ENCODE results near the gene NUDT6. TPM values are rescaled to one million over a fixed set of nuclear protein-coding genes. Genes with fewer than 3 reads are reported as not detected.
"Not testable (repeated sequence)": the region's sequence is repeated elsewhere in the genome, so short reads cannot be mapped to it uniquely, and the experiment has no call there.

NUDT6 gene
- total and polyA plus RNA-seq, 12 donors, result 7.7 to 25.1 (median 14.9) TPM

DNA sequence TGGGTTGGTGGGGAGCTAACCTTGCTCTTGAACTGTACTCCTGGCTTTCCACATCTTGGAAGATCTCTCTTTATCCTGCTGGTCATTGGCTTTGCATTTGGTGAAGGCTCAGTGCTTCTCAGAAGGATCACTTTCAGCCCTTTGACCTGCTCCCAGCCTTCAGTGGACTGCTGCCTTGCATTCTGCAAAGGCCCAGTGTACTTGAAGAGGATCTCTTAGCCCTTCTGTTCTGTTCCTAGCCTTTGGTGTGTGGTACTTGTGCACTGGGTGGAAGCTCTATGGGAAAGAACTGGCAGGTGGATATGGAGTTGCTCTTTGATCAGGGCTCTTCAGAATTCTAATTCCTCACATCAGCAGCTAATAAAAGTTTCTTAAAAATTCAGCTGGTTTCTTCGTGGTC, 49.3 kb downstream of the NUDT6 start:
- Histone ChIP-seq H3K4me3 (no peak overlapping the region), H3K27me3 (no peaks in the 10 kb centered on the region), H3K27ac (no peak overlapping the region), H3K9me3 (peaks cover 0 to 10% (median 0%) of the 10 kb centered on the region in 11 donors), H3K36me3 (peaks cover 0 to 16% (median 0%) of the 10 kb centered on the region in 9 donors), H3K4me1 (no peaks in the 10 kb centered on the region)
- no peak for ATAC-seq
- DNase-seq, result no peak
- intact Hi-C loops (cut with DNase I), result no loop called here
- WGBS, 2 donors, result 80 to 86% methylated on average over 1 of the region's 1 CpG
- TF ChIP-seq, protein P1, sequence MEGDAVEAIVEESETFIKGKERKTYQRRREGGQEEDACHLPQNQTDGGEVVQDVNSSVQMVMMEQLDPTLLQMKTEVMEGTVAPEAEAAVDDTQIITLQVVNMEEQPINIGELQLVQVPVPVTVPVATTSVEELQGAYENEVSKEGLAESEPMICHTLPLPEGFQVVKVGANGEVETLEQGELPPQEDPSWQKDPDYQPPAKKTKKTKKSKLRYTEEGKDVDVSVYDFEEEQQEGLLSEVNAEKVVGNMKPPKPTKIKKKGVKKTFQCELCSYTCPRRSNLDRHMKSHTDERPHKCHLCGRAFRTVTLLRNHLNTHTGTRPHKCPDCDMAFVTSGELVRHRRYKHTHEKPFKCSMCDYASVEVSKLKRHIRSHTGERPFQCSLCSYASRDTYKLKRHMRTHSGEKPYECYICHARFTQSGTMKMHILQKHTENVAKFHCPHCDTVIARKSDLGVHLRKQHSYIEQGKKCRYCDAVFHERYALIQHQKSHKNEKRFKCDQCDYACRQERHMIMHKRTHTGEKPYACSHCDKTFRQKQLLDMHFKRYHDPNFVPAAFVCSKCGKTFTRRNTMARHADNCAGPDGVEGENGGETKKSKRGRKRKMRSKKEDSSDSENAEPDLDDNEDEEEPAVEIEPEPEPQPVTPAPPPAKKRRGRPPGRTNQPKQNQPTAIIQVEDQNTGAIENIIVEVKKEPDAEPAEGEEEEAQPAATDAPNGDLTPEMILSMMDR (IDR thresholded peaks at IDR 0.05), result no peak

DNA sequence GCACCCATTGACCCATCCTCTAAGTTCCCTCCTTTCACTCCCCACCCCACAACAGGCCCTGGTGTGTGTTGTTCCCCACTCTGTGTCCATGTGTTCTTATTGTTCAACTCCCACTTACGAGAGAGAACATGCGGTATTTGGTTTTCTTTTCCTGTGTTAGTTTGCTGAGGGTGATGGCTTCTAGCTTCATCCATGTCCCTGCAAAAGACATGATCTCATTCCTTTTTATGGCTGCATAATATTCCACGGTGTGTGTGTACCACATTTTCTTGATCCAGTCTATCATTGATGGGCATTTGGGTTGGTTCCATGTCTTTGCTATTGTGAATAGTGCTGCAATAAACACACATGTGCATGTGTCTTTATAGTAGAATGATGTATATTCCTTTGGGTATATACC, 54.2 kb downstream of the NUDT6 start:
- H3K4me3 ChIP-seq; H3K9me3 ChIP-seq; intact Hi-C loops (cut with DNase I); DNase-seq; H3K36me3 ChIP-seq; H3K27ac ChIP-seq; H3K4me1 ChIP-seq; H3K27me3 ChIP-seq; ATAC-seq: not testable (repeated sequence)
- WGBS, 2 donors, result 97 to 99% methylated on average over 3 of the region's 3 CpGs

DNA sequence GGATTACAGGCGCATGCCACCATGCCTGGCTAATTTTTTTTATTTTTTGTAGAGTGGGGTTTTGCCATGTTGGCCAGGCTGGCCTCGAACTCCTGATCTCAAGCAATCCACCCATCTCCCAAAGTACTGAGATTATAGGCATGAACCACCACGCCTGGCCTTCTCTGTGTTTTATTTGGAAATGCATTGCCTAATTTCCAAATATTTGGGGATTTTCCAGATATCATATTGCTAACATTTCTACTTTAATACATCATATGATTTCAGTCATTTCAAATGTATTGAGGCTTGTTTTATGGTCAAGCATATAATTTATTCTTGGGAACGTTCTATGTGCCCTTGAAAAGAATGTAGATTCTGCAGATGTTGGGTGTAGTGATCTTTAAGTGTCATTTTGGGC, 57.0 kb downstream of the NUDT6 start:
- H3K4me3 ChIP-seq, result no peak overlapping the region
- no peak overlapping the region for H3K27ac ChIP-seq
- H3K9me3 ChIP-seq, result peaks cover 0 to 7% (median 0%) of the 10 kb centered on the region in 11 donors
- peaks cover 0 to 11% (median 4%) of the 10 kb centered on the region in 9 donors for H3K4me1 ChIP-seq
- H3K36me3 ChIP-seq, result no peaks in the 10 kb centered on the region
- WGBS, 2 donors, result 92 to 95% methylated on average over 4 of the region's 4 CpGs
- H3K27me3 ChIP-seq, result no peaks in the 10 kb centered on the region
- intact Hi-C loops (cut with DNase I), result no loop called here
- TF ChIP-seq, protein P1 (IDR thresholded peaks at IDR 0.05), result no peak
- DNase-seq (no peak), ATAC-seq (no peak)

DNA sequence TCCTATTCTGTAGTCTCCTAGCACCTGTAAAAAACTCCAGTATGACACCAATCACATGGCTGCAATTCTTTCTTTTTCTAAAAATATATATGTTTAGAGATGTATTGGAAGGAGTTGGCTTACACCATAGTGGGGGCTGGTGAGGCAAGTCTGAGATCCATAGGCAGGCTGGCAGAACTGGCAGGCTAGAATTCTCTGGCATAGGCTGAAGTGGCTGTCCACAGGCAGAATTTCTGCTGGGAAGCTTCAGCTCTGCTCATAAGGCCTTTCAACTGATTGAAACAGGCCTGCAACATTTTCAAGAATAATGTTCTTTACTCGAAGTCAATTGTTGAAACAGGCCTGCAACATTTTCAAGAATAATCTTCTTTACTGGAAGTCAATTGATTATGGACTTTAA, 58.8 kb downstream of the NUDT6 start:
- Histone ChIP-seq H3K9me3 (peaks cover 0 to 6% (median 0%) of the 10 kb centered on the region in 11 donors), H3K4me3 (no peak overlapping the region), H3K4me1 (peaks cover 0 to 11% (median 4%) of the 10 kb centered on the region in 9 donors), H3K27me3 (no peaks in the 10 kb centered on the region), H3K36me3 (no peaks in the 10 kb centered on the region), H3K27ac (no peak overlapping the region)
- TF ChIP-seq, protein P1 (IDR thresholded peaks at IDR 0.05), result no peak
- DNase-seq (no peak), ATAC-seq (peak in 2 of 8 donors; percentile 57 to 63)
- intact Hi-C loops (cut with DNase I), result no loop called here
- 50 to 54% methylated on average over 1 of the region's 1 CpG for WGBS, 2 donors

DNA sequence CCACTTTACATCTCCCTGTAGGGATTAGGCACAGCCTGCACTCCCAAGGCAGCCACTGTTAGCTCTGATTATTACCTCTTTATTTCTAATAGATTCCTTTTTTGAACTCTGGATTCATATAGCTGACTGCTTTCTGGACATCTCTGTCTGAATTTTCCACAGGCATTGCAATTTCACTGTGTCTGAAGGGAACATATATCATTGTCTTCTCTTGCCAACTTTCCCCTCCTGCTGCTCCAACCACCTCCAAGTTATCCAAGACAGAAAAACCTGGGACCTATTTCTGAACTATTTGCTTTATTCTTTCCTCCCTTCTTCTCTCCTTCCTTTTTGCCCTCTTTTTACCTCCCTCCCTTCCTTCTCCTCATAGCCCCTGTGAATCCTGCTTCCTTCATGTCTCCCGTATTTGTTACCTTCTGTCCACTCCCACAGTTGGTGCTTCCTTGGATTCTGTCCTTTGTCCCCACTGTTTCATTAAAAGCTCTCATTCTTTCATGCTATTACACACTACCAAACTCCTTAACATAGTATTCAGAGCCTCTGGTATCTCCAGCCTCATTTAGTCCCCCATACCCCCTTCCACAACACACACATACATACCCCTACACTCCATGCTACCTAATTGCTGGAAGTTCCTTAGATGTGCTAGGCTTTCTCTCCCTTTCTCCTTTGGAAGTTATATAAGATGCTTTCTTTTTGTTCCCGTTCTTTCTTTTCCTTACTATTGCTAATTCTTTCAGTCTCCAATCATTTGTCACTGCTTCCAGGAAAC, 61.0 kb downstream of the NUDT6 start:
- ATAC-seq (no peak), DNase-seq (no peak)
- intact Hi-C loops (cut with DNase I), result no loop called here
- no peak overlapping the region for H3K27ac ChIP-seq
- TF ChIP-seq, protein P1 (IDR thresholded peaks at IDR 0.05), result no peak
- no peaks in the 10 kb centered on the region for H3K9me3 ChIP-seq
- 64 to 92% methylated on average over 2 of the region's 2 CpGs for WGBS, 2 donors
- no peak overlapping the region for H3K4me3 ChIP-seq
- H3K4me1 ChIP-seq, result peaks cover 0 to 11% (median 7%) of the 10 kb centered on the region in 9 donors
- no peaks in the 10 kb centered on the region for H3K36me3 ChIP-seq
- H3K27me3 ChIP-seq, result no peaks in the 10 kb centered on the region

Data from heart right ventricle (tissue), 16 donors.